ENCODE data around the gene SH2D3C.

Gene SH2D3C

DNA sequence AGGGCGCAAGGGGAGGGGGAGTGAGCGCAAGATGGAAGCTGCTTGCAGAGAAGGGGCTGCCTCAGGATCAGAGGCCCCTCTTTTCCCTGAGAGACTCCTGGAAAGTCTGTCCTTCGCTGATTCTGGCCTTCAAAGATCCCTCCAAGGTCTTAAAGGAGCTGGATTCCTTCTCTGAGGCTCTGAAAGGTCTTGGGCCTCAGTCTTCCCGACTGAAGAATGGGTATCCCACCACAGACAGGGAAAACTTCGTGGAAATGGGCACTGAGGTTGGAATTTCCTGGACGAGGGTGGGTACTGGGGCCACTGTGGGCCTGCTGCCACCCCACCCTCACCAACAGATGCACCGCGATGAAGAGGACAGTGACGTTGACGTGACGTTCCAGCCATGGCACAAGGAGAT, 66.1 kb downstream of the SH2D3C start:
- H3K27ac ChIP-seq (ENCODE audit: low read depth, low read length), result no peak overlapping the region
- H3K4me2 ChIP-seq (ENCODE audit: low read depth, low read length, poor library complexity, severe bottlenecking), result no peak overlapping the region
- no peaks in the 10 kb centered on the region for H3K36me3 ChIP-seq (ENCODE audit: low read length)
- TF ChIP-seq, protein P1, sequence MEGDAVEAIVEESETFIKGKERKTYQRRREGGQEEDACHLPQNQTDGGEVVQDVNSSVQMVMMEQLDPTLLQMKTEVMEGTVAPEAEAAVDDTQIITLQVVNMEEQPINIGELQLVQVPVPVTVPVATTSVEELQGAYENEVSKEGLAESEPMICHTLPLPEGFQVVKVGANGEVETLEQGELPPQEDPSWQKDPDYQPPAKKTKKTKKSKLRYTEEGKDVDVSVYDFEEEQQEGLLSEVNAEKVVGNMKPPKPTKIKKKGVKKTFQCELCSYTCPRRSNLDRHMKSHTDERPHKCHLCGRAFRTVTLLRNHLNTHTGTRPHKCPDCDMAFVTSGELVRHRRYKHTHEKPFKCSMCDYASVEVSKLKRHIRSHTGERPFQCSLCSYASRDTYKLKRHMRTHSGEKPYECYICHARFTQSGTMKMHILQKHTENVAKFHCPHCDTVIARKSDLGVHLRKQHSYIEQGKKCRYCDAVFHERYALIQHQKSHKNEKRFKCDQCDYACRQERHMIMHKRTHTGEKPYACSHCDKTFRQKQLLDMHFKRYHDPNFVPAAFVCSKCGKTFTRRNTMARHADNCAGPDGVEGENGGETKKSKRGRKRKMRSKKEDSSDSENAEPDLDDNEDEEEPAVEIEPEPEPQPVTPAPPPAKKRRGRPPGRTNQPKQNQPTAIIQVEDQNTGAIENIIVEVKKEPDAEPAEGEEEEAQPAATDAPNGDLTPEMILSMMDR (IDR thresholded peaks at IDR 0.05; ENCODE audit: insufficient read depth, low read length, poor library complexity, severe bottlenecking), result no peak
- no peak for TF ChIP-seq EZH2phosphoT487 (conservative IDR thresholded peaks at IDR 0.05; ENCODE audit: low read length)
- no peak overlapping the region for H3K9ac ChIP-seq (ENCODE audit: low read length)
- H3K9me2 ChIP-seq (replicated peaks; ENCODE audit: insufficient read depth, low read length), result no peaks in the 10 kb centered on the region
- no peaks in the 10 kb centered on the region for H3F3A ChIP-seq (ENCODE audit: insufficient read depth)
- H4K20me1 ChIP-seq (ENCODE audit: low read depth, low read length), result no peaks in the 10 kb centered on the region
- H3K27me3 ChIP-seq (ENCODE audit: low read length), result no peaks in the 10 kb centered on the region
- no peaks in the 10 kb centered on the region; the same call in 1 of the 2 replicates for H3K9me3 ChIP-seq (ENCODE audit: insufficient read depth, low read length)
- no peak overlapping the region for H2AFZ ChIP-seq (ENCODE audit: low read depth, low read length, severe bottlenecking)
- H3K79me2 ChIP-seq (ENCODE audit: insufficient read depth, low read length), result no peaks in the 10 kb centered on the region
- no peak overlapping the region for H3K4me3 ChIP-seq (ENCODE audit: insufficient read depth, low read length, poor library complexity, severe bottlenecking)

DNA sequence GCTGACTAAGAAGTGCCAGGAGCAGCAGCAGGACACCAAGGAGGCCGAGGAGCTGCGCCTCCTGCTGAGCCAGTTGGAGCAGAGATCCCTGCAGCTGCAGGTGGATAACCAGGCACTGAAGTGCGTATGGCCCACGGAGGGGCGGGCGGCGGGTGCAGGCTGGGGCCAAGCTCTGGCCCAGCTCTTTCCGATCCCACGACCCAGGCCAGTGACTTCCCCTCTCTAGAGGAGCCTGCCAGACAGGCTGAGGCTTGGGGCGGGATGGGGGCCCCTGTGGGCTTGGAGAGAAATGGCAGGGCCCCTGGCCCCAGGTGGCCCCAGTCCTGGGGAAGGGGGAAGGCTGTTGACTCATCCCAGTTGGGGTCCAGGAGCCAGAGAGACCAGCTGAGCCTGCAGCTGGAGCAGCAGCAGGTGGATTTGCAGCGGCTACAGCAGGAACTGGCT, 66.6 kb downstream of the SH2D3C start:
- H3K79me2 ChIP-seq (ENCODE audit: insufficient read depth, low read length), result no peaks in the 10 kb centered on the region
- H3K36me3 ChIP-seq (ENCODE audit: low read length), result no peaks in the 10 kb centered on the region
- H3F3A ChIP-seq (ENCODE audit: insufficient read depth), result no peaks in the 10 kb centered on the region
- H3K9me2 ChIP-seq (replicated peaks; ENCODE audit: insufficient read depth, low read length), result no peaks in the 10 kb centered on the region
- no peaks in the 10 kb centered on the region for H4K20me1 ChIP-seq (ENCODE audit: low read depth, low read length)
- H3K9ac ChIP-seq (ENCODE audit: low read length), result no peak overlapping the region
- no peak overlapping the region for H3K27ac ChIP-seq (ENCODE audit: low read depth, low read length)
- no peak overlapping the region for H3K4me2 ChIP-seq (ENCODE audit: low read depth, low read length, poor library complexity, severe bottlenecking)
- H2AFZ ChIP-seq (ENCODE audit: low read depth, low read length, severe bottlenecking), result no peak overlapping the region
- no peaks in the 10 kb centered on the region for H3K27me3 ChIP-seq (ENCODE audit: low read length)
- no peaks in the 10 kb centered on the region; the same call in 1 of the 2 replicates for H3K9me3 ChIP-seq (ENCODE audit: insufficient read depth, low read length)
- no peak overlapping the region for H3K4me3 ChIP-seq (ENCODE audit: insufficient read depth, low read length, poor library complexity, severe bottlenecking)
- TF ChIP-seq, protein P1 (IDR thresholded peaks at IDR 0.05; ENCODE audit: insufficient read depth, low read length, poor library complexity, severe bottlenecking), result no peak
- no peak for TF ChIP-seq EZH2phosphoT487 (conservative IDR thresholded peaks at IDR 0.05; ENCODE audit: low read length)

DNA sequence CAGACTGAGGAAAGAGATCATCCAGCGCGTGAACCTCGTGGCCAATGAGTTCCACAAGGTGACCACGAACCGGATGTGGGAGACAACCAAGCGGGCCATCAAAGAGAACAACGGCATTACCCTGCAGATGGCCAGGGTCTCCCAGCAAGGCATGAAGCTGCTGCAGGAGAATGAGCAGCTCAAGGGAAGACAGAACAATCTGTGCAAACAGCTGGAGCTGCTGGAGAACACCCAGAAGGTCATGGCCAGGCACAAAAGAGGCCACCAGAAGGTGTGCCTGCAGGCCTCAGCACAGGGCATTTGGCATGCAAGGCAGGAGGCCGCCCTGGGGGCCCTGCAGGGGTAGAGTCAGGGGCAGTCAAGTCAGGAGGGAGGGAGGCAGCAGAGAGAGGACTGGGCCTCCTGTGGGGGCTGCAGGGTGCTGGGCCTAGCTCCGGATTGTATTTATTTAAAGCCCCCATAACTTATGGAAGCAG, 67.2 kb downstream of the SH2D3C start:
- TF ChIP-seq, protein P1 (IDR thresholded peaks at IDR 0.05; ENCODE audit: insufficient read depth, low read length, poor library complexity, severe bottlenecking), result no peak
- no peak for TF ChIP-seq EZH2phosphoT487 (conservative IDR thresholded peaks at IDR 0.05; ENCODE audit: low read length)
- Histone ChIP-seq H4K20me1 (ENCODE audit: low read depth, low read length) (no peaks in the 10 kb centered on the region), H3K27ac (ENCODE audit: low read depth, low read length) (no peak overlapping the region), H3K9me3 (ENCODE audit: insufficient read depth, low read length) (no peaks in the 10 kb centered on the region; the same call in 1 of the 2 replicates), H2AFZ (ENCODE audit: low read depth, low read length, severe bottlenecking) (no peak overlapping the region), H3K4me2 (ENCODE audit: low read depth, low read length, poor library complexity, severe bottlenecking) (no peak overlapping the region), H3K9me2 (replicated peaks; ENCODE audit: insufficient read depth, low read length) (no peaks in the 10 kb centered on the region), H3K27me3 (ENCODE audit: low read length) (no peaks in the 10 kb centered on the region), H3K4me3 (ENCODE audit: insufficient read depth, low read length, poor library complexity, severe bottlenecking) (no peak overlapping the region), H3K36me3 (ENCODE audit: low read length) (no peaks in the 10 kb centered on the region), H3K9ac (ENCODE audit: low read length) (no peak overlapping the region), H3K79me2 (ENCODE audit: insufficient read depth, low read length) (no peaks in the 10 kb centered on the region), H3F3A (ENCODE audit: insufficient read depth) (no peaks in the 10 kb centered on the region)

All from SU-DHL-6 (cell line).